Left colon (tissue), 2 donors: ENCODE results near the gene ZC3H4. TPM values are rescaled to one million over a fixed set of nuclear protein-coding genes. Genes with fewer than 3 reads are reported as not detected.

Source experiments
- ATAC-seq: fragments of 200-7000 bp; cut with Tn5 transposase; one replicate; pipeline ENCODE4 v1.9.1; 2020; ENCODE audit warnings: mild to moderate bottlenecking, moderate library complexity
- DNase-seq, 2 donors: peaks; one replicate each; pipeline ENCODE4 v3.0.0-alpha.2; 2020
- intact Hi-C, 2 donors: fragments of 100-400 bp; cut with DNase I in 1 of 2; cut with micrococcal nuclease in 1 of 2; formaldehyde crosslinking; loops; one replicate each; pipeline versions ENCODE4 v1.11.2 to v1.14.0; 2022; cut with DNase I, micrococcal nuclease
- total RNA-seq, 2 donors: library from RNA; stranded (reverse); fragmentation: NEBNext Ultra II Directional; extraction: Animal tissue kit (Norgen Biotek cat#: 25700); gene quantifications; one replicate each; pipeline ENCODE4 v1.2.1, GENCODE V29; 2021
- donor health status: DM: no; HTN: no; CAD: no.
- donor health status: DM: yes; HTN: yes; CAD: no.

Gene ZC3H4
- total RNA-seq, 2 donors from 2014 or later = 45.8 to 47.0 TPM

DNA sequence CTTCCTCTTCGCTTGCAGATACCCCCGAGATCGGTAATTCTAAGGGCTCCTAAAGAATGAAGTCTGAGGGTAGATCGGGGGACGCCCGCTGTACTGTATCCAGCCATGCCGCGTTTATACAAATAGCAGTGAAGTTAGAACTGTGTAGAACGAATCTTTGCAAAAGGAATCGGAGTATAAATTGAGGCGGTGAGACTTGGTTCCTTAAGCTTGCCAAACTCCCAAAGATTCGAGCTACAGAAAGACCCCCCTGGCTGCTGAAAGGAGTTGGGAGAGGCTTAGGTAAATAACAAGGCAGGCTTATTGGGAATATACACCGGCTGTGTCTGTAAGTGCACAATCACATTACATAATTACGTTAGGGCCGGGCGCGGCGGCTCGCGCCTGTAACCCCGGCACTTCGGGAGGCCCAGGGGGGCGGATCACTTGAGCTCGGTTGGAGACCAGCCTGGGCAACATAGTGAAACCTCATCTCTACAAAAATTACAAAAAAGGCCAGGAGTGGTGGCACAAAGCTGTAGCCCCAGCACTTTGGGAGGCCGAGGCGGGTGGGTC lies 77.4 kb downstream of the ZC3H4 start:
- DNase-seq (peak; percentile 73 to 79), ATAC-seq (peak; percentile 83)
- intact Hi-C loops = no loop called here

- ATAC-seq (peak; percentile 89), DNase-seq (peak; percentile 78 to 91)
- intact Hi-C loops = no loop called here
Observed at GRCh38 chr19:47035127-47036096, 78.2 kb downstream of the ZC3H4 start.

GRCh38 chr19:47032171-47032811 lies 81.3 kb downstream of the ZC3H4 start:
- intact Hi-C loops = no loop called here
- peak in 1 of 2 donors; percentile 61 for DNase-seq
- peak; percentile 35 for ATAC-seq

GRCh38 chr19:47028195-47028601 lies 85.4 kb downstream of the ZC3H4 start:
- ATAC-seq (no peak), DNase-seq (no peak)
- intact Hi-C loops = no loop called here

- ATAC-seq (no peak), DNase-seq (no peak)
- intact Hi-C loops = no loop called here
Observed at GRCh38 chr19:47027586-47028088, 85.9 kb downstream of the ZC3H4 start.

DNA sequence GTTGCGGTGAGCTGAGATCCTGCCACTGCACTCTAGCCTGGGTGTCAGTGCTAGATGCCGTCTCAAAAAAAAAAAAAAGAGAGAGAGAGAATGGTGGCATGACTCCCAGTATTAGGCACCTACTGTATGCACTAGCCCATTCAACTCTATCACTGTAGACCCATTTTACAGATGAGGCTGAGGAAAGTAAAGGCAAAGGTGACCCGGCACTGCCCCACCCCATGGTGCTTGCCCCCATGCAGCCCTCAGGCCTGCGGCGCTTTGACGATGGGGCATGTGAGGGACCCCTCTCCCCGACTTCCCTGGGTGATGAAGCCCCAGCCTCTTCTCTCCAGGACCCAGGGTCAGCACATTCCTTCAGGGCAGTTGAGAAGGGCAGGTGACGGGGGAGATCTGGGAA lies 86.7 kb downstream of the ZC3H4 start:
- intact Hi-C loops = no loop called here
- DNase-seq = no peak
- no peak for ATAC-seq

- no peak for DNase-seq
- no peak for ATAC-seq
- intact Hi-C loops = no loop called here
Observed at GRCh38 chr19:47026156-47026555, 87.4 kb downstream of the ZC3H4 start.

DNA sequence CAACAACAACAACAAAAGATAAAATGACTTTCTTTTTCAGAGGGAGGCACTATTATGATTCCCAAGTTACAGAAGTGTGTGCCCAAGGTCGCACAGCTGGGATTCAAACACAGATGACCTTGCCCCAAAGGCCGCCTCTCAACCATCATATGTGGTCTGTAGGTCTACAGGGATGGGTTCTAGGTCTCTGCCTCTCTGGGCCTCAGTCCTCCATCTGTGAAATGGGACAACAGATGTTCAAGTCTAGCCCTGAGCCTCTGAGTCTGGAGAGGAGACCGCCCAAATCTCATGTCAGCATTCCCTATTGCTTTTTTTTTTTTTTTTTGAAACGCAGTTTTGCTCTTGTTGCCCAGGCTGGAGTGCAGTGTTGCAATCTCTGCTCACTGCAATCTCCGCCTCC lies 89.1 kb downstream of the ZC3H4 start:
- DNase-seq = no peak
- intact Hi-C loops = no loop called here
- ATAC-seq = no peak

- no peak for ATAC-seq
- no peak for DNase-seq
- intact Hi-C loops = no loop called here
Observed at GRCh38 chr19:47023448-47023794, 90.2 kb downstream of the ZC3H4 start.

DNA sequence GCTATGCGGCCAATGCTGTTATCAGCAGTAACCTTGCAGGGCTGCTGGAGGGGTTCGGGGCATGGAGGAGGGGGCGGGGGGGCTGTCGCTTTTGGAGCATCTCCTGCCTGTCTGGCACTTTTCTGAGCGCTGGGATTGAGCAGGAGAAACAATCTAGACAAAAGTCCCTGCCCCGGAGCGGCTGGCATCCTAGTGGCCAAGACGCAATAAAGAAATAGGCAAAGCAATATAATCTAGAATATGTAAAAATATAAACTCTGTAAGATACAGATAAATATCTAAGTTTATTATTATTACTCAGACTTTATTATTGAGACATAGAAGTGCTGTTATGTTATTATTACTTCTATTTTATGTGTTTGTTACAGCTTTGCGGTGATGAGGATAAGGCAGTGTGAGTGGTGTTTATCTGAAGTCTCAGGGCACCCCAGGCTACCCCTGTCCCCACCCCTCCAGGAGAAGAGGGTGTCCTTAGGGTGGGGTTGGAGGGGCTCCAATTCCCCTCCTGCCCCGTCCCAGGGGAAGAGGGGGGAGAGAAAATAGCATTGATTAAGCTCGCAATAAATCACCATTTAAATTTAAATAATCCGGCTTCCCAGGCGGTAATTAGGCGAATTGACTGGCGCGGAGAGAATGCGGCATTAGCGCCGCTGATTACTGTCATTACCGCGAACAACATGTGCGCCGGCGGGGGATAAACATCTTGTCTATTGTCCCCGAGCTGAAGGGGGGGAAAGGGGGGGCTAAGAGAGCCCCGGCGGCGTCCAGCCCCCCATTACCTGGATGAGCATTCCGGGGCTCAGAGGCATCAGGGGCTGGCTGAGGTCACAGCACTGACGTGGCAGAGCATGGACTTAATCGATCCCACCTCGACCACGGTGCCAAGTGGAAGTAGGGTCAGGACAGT lies 90.8 kb downstream of the ZC3H4 start:
- intact Hi-C loops = no loop called here
- DNase-seq (no peak), ATAC-seq (no peak)

GRCh38 chr19:47022140-47022536 lies 91.4 kb downstream of the ZC3H4 start:
- DNase-seq (no peak), ATAC-seq (no peak)
- intact Hi-C loops = no loop called here

DNA sequence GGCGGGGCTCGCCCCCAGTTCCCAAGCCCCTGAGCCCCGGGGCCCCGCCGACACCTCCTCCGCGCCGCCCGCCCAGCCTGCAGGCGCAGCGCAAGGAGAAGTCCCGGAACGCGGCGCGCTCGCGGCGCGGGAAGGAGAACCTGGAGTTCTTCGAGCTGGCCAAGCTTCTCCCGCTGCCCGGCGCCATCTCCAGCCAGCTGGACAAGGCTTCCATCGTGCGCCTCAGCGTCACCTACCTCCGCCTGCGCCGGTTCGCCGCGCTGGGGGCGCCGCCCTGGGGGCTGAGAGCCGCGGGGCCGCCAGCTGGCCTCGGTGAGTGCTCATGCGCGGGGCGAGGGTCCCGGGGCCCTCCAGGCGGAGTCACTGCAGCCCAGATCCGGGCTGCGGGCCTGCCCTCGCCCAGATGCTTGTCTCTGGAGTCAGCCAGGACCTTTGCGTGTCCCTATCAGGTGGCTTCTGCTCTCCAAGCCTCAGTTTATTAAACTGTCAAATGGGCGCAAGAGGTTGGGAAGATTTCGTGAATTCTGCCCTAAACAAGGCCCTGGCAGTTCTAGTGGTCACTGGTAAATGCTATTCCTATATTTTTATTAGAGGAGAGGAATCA lies 91.9 kb downstream of the ZC3H4 start:
- DNase-seq (no peak), ATAC-seq (peak; percentile 11)
- intact Hi-C loops = no loop called here

GRCh38 chr19:47020992-47021496 lies 92.5 kb downstream of the ZC3H4 start:
- intact Hi-C loops = no loop called here
- DNase-seq = no peak
- ATAC-seq = peak; percentile 41

DNA sequence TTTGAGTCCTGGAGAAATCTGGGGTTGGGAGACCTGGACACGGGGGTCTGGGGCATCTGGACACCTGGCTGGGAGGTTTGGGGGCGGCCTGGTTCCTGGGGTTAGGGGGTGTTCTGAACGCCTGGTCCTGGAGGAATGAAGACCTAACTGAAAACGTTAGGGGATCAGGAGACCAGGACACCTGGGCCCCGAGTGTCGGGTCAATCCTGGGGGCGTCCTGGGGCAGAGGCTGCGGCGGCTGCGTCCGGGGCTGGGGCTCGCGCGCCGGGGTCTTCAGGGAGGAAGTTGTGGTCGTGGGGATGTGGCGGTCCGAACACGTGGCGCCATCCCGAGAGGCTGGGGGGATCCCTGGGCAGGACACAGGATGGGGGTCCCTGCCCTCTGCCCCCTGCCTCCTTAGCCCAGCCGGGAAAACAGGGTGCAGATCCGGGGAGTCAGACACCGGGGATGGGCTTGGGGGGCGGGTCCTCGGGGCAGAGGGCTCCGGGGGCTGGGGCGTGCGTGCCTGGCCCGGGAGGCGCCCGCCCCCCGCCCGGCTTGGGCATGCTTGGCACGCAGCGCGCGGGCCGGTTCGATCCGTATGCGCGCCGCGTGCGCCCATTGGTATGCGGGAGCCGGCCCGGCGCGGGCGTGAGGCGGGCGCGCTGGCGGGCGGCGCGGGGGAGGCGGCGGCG lies 93.3 kb downstream of the ZC3H4 start:
- intact Hi-C loops = no loop called here
- ATAC-seq (no peak), DNase-seq (no peak)

GRCh38 chr19:47019431-47020041 lies 94.0 kb downstream of the ZC3H4 start, which contains the start of gene NPAS1:
NPAS1 (plus strand) TSS chr19:47019837; CDS start chr19:47021048, 1,211 bp downstream.
- peak; percentile 52 for ATAC-seq
- DNase-seq = no peak
- intact Hi-C loops = no loop called here

DNA sequence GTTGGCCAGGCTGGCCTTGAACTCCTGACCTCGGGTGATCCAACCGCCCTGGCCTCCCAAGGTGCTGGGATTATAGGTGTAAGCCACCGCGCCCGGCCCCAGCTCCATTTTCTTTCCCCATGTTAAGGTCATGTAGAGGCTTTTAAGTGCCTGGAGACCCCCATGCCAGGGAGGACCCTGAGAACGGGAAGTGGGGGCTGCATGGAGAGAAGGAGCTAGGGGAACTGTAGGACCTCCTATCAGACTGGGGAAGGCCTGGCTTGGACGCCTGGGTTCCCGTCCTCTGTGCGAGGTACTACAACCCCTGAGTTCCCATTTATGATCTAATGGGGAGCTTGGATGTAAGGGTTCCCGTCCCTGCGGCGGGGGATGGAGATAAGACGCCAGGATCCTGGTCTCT lies 94.7 kb downstream of the ZC3H4 start:
- ATAC-seq (no peak), DNase-seq (no peak)
- intact Hi-C loops = no loop called here
